ENCODE data around the gene GAS6. TPM values are rescaled to one million over a fixed set of nuclear protein-coding genes. Genes with fewer than 3 reads are reported as not detected.

Gene GAS6
- total and polyA plus RNA-seq, 3 donors from 2014 or later: 193 to 575 (median 416) TPM

DNA sequence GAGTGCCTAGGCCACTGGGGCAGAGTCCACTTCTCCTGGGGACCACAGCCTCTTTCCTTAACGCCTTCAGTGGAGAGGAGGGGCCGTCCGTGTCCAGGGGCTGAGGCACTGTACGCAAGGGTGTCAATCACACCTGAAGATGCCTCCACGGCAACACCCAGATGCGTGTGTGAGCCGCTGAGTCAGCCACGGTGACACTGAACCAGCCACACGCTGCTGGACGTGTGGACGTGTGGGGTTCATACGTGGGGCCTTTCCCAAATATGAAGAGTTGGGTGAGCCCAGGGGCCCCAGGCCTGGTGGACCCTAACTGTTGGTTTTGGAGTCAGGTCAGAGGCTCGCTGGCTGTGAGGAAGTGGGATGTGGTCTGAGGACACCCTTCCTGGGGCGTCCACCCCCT lies 53.2 kb downstream of the GAS6 start:
- Histone ChIP-seq H3K27ac (no peak overlapping the region), H3K36me3 (ENCODE audit: low read depth, missing control alignments) (no peaks in the 10 kb centered on the region), H3K4me1 (peaks cover 34% of the 10 kb centered on the region), H3K9me3 (no peaks in the 10 kb centered on the region), H3K27me3 (no peaks in the 10 kb centered on the region), H3K4me3 (no peak overlapping the region)
- 87 to 98% methylated on average over 13 of the region's 14 CpGs for WGBS, 2 donors
- intact Hi-C loops (cut with DNase I; ENCODE audit: low total_unique reads): no loop called here
- DNase-seq: no peak
- TF ChIP-seq POLR2A (IDR thresholded peaks at IDR 0.05): no peak
- TF ChIP-seq, protein P1, sequence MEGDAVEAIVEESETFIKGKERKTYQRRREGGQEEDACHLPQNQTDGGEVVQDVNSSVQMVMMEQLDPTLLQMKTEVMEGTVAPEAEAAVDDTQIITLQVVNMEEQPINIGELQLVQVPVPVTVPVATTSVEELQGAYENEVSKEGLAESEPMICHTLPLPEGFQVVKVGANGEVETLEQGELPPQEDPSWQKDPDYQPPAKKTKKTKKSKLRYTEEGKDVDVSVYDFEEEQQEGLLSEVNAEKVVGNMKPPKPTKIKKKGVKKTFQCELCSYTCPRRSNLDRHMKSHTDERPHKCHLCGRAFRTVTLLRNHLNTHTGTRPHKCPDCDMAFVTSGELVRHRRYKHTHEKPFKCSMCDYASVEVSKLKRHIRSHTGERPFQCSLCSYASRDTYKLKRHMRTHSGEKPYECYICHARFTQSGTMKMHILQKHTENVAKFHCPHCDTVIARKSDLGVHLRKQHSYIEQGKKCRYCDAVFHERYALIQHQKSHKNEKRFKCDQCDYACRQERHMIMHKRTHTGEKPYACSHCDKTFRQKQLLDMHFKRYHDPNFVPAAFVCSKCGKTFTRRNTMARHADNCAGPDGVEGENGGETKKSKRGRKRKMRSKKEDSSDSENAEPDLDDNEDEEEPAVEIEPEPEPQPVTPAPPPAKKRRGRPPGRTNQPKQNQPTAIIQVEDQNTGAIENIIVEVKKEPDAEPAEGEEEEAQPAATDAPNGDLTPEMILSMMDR (IDR thresholded peaks at IDR 0.05): no peak

DNA sequence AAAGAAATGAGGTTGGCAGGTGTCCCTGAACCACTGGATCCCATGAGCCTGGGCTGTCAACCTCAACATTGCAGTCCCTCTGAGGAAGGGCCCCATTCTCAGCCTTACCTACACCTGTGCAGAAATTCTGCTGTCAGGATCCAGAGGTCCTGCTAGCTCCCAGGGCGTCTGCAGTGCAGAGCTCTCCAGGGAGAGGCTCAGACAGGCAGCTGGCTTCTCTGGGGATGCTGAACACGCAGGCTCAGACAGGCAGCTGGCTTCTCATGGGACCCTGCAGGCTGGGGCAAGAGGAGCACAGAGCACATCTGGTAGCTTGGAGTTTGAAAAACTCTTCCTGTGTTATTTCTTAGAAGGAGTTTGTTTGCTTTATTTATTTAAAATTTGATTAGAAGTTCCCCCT lies 53.9 kb downstream of the GAS6 start:
- Histone ChIP-seq H3K36me3 (ENCODE audit: low read depth, missing control alignments) (no peaks in the 10 kb centered on the region), H3K4me1 (peaks cover 31% of the 10 kb centered on the region), H3K4me3 (no peak overlapping the region), H3K27ac (no peak overlapping the region), H3K9me3 (no peaks in the 10 kb centered on the region), H3K27me3 (no peaks in the 10 kb centered on the region)
- WGBS, 2 donors: 82 to 95% methylated on average over 2 of the region's 2 CpGs
- DNase-seq: no peak
- intact Hi-C loops (cut with DNase I; ENCODE audit: low total_unique reads): no loop called here
- no peak for TF ChIP-seq POLR2A (IDR thresholded peaks at IDR 0.05)
- TF ChIP-seq, protein P1 (IDR thresholded peaks at IDR 0.05): no peak

DNA sequence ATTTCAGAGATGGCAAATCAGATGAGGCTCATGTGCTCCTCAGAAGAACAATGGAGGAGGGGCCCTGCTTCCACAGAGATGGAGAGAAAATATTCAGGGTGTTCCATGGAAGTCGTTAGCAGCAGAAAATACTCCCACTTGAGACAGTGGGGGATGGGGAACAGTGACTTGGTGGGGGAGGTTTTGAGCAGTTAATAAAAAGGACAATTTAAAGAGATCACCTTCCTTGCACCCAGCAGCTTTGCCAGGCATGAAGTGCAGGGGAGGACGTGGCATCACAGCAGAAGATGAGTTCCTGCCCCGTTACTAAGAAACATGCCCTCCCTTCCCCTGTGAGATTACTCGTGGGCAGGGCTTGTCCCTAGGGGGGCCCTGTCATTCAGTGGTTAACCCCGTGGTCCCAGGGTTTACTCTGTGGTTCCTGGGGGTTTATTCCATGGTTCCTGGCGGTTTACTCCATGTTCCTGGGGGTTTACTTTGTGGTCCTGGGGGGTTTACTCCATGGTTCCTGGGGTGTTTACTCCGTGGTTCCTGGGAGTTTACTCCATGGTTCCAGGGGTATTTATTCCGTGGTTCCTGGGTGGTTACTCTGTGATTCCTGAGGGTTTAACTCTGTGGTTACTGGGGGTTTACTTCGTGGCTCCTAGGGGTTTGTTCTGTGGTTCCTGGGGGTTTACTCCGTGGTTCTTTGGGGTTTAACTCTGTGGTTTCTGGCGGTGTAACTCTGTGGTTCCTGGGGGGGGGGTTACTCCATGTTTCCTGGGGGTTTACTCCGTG lies 55.6 kb downstream of the GAS6 start:
- Histone ChIP-seq H3K27me3 (no peaks in the 10 kb centered on the region), H3K4me1 (peaks cover 14% of the 10 kb centered on the region), H3K9me3 (no peaks in the 10 kb centered on the region), H3K27ac (no peak overlapping the region), H3K4me3 (no peak overlapping the region), H3K36me3 (ENCODE audit: low read depth, missing control alignments) (no peaks in the 10 kb centered on the region)
- TF ChIP-seq, protein P1 (IDR thresholded peaks at IDR 0.05): no peak
- TF ChIP-seq POLR2A (IDR thresholded peaks at IDR 0.05): no peak
- DNase-seq: no peak
- 85% methylated on average over 12 of the region's 12 CpGs for WGBS, 2 donors
- intact Hi-C loops (cut with DNase I; ENCODE audit: low total_unique reads): no loop called here

DNA sequence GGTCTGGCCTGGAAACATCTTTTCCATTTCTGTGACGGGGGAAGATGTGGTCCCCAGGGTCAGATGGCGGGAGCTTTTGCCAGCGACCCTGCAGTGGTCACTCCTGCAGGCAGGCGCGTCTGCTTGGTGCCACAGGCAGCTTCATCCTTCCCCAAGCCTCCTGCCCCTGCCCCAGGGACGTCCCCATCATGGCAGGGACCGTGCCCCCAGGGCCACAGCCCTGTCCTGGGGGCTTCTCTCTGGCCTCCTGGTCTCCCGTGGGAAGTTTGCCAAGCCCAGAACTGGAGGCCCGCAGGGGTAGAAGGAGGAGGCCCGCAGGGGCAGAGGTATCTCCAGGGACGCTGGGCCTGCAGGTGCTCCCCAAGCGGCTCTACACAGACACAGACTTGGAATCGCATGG lies 57.4 kb downstream of the GAS6 start:
- no peaks in the 10 kb centered on the region for H3K27me3 ChIP-seq
- no peak for DNase-seq
- 93 to 97% methylated on average over 5 to 13 of the region's 13 CpGs for WGBS, 2 donors
- no peaks in the 10 kb centered on the region for H3K9me3 ChIP-seq
- TF ChIP-seq, protein P1 (IDR thresholded peaks at IDR 0.05): no peak
- TF ChIP-seq POLR2A (IDR thresholded peaks at IDR 0.05): no peak
- H3K4me3 ChIP-seq: no peak overlapping the region
- H3K27ac ChIP-seq: no peak overlapping the region
- intact Hi-C loops (cut with DNase I; ENCODE audit: low total_unique reads): no loop called here
- H3K4me1 ChIP-seq: peaks cover 3% of the 10 kb centered on the region
- H3K36me3 ChIP-seq (ENCODE audit: low read depth, missing control alignments): no peaks in the 10 kb centered on the region

DNA sequence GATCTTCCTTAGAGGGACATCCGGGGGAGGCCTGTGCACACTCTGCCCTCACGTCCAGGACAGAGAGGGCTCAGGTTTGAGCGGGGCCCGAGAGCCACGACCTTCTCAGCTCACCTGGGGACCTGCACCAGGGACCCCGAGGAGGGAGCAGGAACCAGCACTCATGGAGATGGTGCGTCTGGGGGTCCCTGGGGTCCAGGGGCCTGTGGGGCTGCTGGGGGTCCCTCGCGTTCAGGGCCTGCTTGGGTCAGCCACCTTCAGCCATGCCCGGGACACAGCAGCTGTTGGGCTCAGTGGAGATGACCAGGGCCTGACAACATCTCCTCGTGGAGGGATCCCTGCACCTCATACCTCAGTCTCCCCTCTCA lies 57.8 kb downstream of the GAS6 start:
- Histone ChIP-seq H3K27me3 (no peaks in the 10 kb centered on the region), H3K4me1 (peaks cover 3% of the 10 kb centered on the region), H3K9me3 (no peaks in the 10 kb centered on the region), H3K4me3 (no peak overlapping the region), H3K36me3 (ENCODE audit: low read depth, missing control alignments) (no peaks in the 10 kb centered on the region), H3K27ac (no peak overlapping the region)
- no peak for DNase-seq
- TF ChIP-seq POLR2A (IDR thresholded peaks at IDR 0.05): no peak
- TF ChIP-seq, protein P1 (IDR thresholded peaks at IDR 0.05): no peak
- 91 to 100% methylated on average over 1 to 11 of the region's 11 CpGs for WGBS, 2 donors
- intact Hi-C loops (cut with DNase I; ENCODE audit: low total_unique reads): no loop called here
